Placental epithelial cell (primary cell): ENCODE measurements around the gene RIMS1. TPM values are rescaled to one million over a fixed set of nuclear protein-coding genes. Genes with fewer than 3 reads are reported as not detected.

Source experiments
- total RNA-seq: library from RNA; depleted of rRNA; stranded (reverse); fragments of >200 nt; gene quantifications from 2 replicates; pipeline ENCODE4 v1.2.3, GENCODE V29; 2012

The RIMS1 gene, protein sequence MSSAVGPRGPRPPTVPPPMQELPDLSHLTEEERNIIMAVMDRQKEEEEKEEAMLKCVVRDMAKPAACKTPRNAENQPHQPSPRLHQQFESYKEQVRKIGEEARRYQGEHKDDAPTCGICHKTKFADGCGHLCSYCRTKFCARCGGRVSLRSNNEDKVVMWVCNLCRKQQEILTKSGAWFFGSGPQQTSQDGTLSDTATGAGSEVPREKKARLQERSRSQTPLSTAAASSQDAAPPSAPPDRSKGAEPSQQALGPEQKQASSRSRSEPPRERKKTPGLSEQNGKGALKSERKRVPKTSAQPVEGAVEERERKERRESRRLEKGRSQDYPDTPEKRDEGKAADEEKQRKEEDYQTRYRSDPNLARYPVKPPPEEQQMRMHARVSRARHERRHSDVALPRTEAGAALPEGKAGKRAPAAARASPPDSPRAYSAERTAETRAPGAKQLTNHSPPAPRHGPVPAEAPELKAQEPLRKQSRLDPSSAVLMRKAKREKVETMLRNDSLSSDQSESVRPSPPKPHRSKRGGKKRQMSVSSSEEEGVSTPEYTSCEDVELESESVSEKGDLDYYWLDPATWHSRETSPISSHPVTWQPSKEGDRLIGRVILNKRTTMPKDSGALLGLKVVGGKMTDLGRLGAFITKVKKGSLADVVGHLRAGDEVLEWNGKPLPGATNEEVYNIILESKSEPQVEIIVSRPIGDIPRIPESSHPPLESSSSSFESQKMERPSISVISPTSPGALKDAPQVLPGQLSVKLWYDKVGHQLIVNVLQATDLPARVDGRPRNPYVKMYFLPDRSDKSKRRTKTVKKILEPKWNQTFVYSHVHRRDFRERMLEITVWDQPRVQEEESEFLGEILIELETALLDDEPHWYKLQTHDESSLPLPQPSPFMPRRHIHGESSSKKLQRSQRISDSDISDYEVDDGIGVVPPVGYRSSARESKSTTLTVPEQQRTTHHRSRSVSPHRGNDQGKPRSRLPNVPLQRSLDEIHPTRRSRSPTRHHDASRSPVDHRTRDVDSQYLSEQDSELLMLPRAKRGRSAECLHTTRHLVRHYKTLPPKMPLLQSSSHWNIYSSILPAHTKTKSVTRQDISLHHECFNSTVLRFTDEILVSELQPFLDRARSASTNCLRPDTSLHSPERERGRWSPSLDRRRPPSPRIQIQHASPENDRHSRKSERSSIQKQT (N-terminal part only)
- not detected in 2 replicates for total RNA-seq

DNA sequence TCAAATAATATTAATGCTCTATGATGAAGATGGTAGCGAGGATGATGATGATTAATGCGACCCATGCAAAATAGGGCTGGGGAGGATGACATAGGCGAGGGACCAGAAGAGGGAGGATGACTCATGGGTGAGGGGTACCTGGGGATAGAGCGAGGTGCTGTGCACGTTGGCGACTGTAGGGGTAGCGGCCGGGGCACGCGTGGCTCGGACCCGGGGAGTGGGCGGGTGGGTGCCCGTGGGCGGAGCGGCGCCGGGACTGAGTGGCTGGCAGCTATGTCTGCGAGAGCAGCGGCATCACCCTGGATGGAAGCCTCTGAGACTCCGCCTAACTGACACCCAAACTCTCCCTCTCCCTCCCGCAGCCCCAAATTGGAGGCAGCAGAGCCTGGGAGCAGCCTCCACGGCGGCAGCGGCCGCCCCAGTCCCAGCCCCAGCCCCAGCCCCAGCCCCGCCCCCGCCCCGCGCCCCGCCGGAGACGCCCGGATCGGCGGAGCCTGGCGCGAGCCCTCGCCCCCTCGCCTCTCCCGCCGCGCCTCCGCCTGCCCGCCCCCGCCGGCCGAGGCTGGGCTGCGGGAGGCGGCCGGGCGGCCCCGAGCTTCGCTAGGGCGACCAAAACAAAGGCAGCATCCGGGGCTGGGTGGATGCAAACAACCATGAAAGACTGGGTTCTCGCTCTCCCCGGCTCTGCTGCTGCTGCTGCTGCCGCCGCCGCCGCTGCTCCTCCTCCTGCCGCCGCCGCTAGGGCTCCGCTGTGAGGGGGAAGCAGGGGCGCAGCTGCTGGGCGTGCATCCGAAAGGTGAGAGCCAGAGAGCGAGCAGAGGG lies at the start of gene RIMS1:
Gene RIMS1 (plus strand): TSS at position 367 of the 822 bp plus-strand sequence. CDS start 474 bp downstream, outside the sequence.

